Spinal cord (tissue), 10 donors: ENCODE measurements around the gene DDIT3. TPM values are rescaled to one million over a fixed set of nuclear protein-coding genes. Genes with fewer than 3 reads are reported as not detected.

Experiments used
- DNase-seq, 6 donors: peaks; one replicate each; pipeline versions ENCODE4 v3.0.0 to v3.0.0-alpha.2; 2013 to 2015; ENCODE audit warnings: low spot score in 6 of 6, low read depth in 4 of 6
- H3K27ac ChIP-seq: one replicate; pipeline ENCODE4 v1.5.1; 2013; ENCODE audit warnings: low read depth, low read length, control low read depth
- H3K27me3 ChIP-seq: one replicate; pipeline ENCODE4 v1.6.1; 2013; ENCODE audit warnings: low read length; ENCODE audit not compliant: control insufficient read depth, insufficient read depth
- H3K36me3 ChIP-seq: one replicate; pipeline ENCODE4 v1.6.1; 2013; ENCODE audit warnings: low read length; ENCODE audit not compliant: control insufficient read depth, insufficient read depth
- H3K4me1 ChIP-seq: one replicate; pipeline ENCODE4 v1.6.1; 2013; ENCODE audit warnings: low read length; ENCODE audit not compliant: control insufficient read depth, insufficient read depth
- H3K4me3 ChIP-seq: one replicate; pipeline ENCODE4 v1.5.1; 2013; ENCODE audit warnings: low read depth, low read length, control low read depth
- H3K9me3 ChIP-seq: one replicate; pipeline ENCODE4 v1.6.1; 2013; ENCODE audit warnings: low read length; ENCODE audit not compliant: control insufficient read depth, insufficient read depth
- WGBS: methylation state at CpG from one replicate; pipeline ENCODE4 v1.1.5; 2013; ENCODE audit warnings: missing lambda C conversion rate; ENCODE audit not compliant: insufficient coverage; 5-methylcytosine and 5-hydroxymethylcytosine counted together
- polyA plus RNA-seq, 2 donors: library from polyadenylated mRNA; unstranded; fragments of 120-200 nt; gene quantifications; one replicate each; pipeline ENCODE4 v1.2.1, GENCODE V29; 2013; ENCODE audit not compliant: insufficient read length in 2 of 2
- total RNA-seq, 2 donors: library from RNA; depleted of rRNA in 1 of 2; stranded (reverse); fragments of 120-200 nt in 1 of 2; fragments of >200 nt in 1 of 2; gene quantifications; one replicate each; pipeline versions ENCODE4 v1.2.3 to v1.2.4, GENCODE V29; 2013 to 2014
- donor health status: healthy.

The DDIT3 gene
- total and polyA plus RNA-seq, 4 donors = 19.9 to 46.7 (median 27.4) TPM

DNA sequence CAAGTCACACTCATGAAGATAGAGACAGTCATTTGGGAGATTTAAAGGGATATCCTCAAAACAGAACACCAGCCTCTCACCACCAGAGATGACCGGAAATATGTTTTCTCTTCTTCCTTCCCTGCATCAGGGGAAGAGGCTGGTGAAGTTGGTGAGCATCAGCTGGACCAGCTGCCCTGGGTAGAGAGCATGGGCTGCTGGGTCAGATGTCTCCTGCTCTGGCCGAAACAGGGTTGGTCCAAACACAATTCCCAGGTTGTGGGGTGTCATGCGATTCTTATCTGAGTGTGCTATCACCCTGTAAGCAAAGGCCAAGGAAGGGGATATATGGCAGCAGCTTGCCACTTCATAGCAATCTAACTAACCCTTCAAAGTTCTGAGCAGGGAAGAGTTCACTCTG lies 47.9 kb downstream of the DDIT3 start:
- 80% methylated on average over 1 of the region's 3 CpGs for WGBS
- H3K4me3 ChIP-seq = no peak overlapping the region

DNA sequence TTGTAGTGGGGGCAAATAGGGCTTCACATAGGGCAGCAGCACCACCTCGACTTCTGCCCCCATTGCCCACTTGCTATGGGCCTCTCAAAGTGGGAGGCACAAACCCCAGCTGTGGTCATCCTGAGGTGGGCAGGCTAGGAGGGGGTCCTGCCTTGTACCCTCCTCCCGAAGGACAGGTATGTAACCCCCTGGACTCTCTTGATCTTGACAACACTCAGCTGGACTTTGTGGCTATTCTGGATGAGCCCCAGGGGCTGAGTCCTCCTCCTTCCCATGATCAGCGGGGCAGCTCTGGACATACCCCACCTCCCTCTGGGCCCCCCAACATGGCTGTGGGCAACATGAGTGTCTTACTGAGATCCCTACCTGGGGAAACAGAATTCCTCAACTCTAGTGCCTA lies 48.7 kb downstream of the DDIT3 start:
- Histone ChIP-seq H3K36me3 (peaks cover 7% of the 10 kb centered on the region), H3K27ac (no peak overlapping the region), H3K4me1 (peaks cover 21% of the 10 kb centered on the region), H3K9me3 (no peaks in the 10 kb centered on the region), H3K27me3 (peaks cover 43% of the 10 kb centered on the region), H3K4me3 (no peak overlapping the region)
- WGBS = 89% methylated on average over 3 of the region's 3 CpGs
- DNase-seq = no peak

More for the DNA sequence above, 47.9 kb downstream of the DDIT3 start:
- DNase-seq = no peak
- no peak overlapping the region for H3K27ac ChIP-seq
- peaks cover 7% of the 10 kb centered on the region for H3K36me3 ChIP-seq
- H3K9me3 ChIP-seq = no peaks in the 10 kb centered on the region
- H3K27me3 ChIP-seq = peaks cover 50% of the 10 kb centered on the region
- peaks cover 21% of the 10 kb centered on the region for H3K4me1 ChIP-seq

DNA sequence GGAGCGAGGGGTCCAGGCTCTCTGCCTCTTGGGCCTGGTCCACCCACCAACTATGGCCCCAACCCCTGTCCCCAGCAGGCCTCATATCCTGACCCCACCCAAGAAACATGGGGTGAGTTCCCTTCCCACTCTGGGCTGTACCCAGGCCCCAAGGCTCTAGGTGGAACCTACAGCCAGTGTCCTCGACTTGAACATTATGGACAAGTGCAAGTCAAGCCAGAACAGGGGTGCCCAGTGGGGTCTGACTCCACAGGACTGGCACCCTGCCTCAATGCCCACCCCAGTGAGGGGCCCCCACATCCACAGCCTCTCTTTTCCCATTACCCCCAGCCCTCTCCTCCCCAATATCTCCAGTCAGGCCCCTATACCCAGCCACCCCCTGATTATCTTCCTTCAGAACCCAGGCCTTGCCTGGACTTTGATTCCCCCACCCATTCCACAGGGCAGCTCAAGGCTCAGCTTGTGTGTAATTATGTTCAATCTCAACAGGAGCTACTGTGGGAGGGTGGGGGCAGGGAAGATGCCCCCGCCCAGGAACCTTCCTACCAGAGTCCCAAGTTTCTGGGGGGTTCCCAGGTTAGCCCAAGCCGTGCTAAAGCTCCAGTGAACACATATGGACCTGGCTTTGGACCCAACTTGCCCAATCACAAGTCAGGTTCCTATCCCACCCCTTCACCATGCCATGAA lies 49.2 kb downstream of the DDIT3 start:
- no peak overlapping the region for H3K27ac ChIP-seq
- no peak overlapping the region for H3K4me3 ChIP-seq
- H3K4me1 ChIP-seq = peaks cover 15% of the 10 kb centered on the region
- WGBS = 90% methylated on average over 2 of the region's 4 CpGs
- DNase-seq = no peak
- H3K9me3 ChIP-seq = no peaks in the 10 kb centered on the region
- peaks cover 7% of the 10 kb centered on the region for H3K36me3 ChIP-seq
- H3K27me3 ChIP-seq = peaks cover 38% of the 10 kb centered on the region

DNA sequence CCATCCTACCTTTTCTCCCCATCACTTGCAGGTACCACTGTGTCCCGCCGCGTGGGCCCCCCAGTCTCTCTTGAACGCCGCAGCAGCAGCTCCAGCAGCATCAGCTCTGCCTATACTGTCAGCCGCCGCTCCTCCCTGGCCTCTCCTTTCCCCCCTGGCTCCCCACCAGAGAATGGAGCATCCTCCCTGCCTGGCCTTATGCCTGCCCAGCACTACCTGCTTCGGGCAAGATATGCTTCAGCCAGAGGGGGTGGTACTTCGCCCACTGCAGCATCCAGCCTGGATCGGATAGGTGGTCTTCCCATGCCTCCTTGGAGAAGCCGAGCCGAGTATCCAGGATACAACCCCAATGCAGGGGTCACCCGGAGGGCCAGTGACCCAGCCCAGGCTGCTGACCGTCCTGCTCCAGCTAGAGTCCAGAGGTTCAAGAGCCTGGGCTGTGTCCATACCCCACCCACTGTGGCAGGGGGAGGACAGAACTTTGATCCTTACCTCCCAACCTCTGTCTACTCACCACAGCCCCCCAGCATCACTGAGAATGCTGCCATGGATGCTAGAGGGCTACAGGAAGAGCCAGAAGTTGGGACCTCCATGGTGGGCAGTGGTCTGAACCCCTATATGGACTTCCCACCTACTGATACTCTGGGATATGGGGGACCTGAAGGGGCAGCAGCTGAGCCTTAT lies 49.9 kb downstream of the DDIT3 start:
- H3K4me1 ChIP-seq = peaks cover 8% of the 10 kb centered on the region
- H3K27me3 ChIP-seq = peaks cover 31% of the 10 kb centered on the region
- H3K27ac ChIP-seq = no peak overlapping the region
- WGBS = 93% methylated on average over 12 of the region's 14 CpGs
- no peak overlapping the region for H3K4me3 ChIP-seq
- DNase-seq = no peak
- H3K36me3 ChIP-seq = peaks cover 7% of the 10 kb centered on the region
- H3K9me3 ChIP-seq = no peaks in the 10 kb centered on the region

DNA sequence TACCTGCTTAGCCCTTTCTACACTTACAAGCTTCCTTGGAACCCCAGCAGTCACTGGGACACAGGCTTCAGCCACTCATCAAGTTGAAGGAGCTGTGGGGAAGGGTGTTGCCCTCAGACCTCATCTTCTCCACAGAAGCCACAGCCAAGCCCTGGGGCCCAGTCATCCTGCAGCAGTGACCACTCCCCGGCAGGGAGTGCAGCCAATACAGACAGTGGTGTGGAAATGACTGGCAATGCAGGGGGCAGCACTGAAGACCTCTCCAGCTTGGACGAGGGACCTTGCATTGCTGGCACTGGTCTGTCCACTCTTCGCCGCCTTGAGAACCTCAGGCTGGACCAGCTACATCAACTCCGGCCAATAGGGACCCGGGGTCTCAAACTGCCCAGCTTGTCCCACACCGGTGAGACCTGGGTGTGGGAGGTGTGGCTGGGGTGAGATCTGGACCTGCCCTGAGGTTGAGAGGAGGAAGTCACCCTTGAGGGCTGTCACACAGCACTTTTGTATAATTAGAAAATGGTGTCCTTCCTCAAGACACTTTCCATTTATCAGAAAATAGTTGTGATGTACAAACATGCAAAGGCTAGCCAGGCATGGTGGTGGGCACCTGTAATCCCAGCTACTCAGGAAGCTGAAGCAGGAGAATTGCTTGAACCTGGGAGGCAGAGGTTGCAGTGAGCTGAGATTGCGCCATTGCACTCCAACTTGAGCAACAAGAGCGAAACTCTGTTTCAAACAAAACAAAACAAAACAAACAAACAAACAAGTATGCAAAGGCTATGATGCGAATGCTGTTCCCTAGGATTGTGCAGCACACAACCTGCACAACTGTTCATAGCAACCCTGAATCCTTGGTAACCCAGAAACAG lies 50.8 kb downstream of the DDIT3 start:
- H3K36me3 ChIP-seq = peaks cover 7% of the 10 kb centered on the region
- H3K4me3 ChIP-seq = no peak overlapping the region
- H3K4me1 ChIP-seq = no peaks in the 10 kb centered on the region
- no peaks in the 10 kb centered on the region for H3K9me3 ChIP-seq
- H3K27me3 ChIP-seq = peaks cover 22% of the 10 kb centered on the region
- H3K27ac ChIP-seq = no peak overlapping the region
- no peak for DNase-seq
- 85% methylated on average over 6 of the region's 10 CpGs for WGBS

DNA sequence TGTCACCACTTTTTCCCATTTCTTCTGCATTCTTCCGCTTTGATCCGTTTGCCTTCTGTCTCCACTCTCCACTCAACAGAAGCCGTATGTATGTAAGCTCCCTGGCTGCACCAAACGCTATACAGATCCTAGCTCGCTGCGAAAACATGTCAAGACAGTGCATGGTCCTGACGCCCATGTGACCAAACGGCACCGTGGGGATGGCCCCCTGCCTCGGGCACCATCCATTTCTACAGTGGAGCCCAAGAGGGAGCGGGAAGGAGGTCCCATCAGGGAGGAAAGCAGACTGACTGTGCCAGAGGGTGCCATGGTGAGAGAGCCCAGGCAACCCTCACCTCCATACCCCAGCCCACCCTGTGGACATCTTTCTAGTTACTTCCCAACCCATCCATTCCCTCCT lies 52.4 kb downstream of the DDIT3 start:
- WGBS = 91% methylated on average over 10 of the region's 11 CpGs
- Histone ChIP-seq H3K36me3 (peaks cover 14% of the 10 kb centered on the region), H3K4me3 (no peak overlapping the region), H3K27ac (no peak overlapping the region), H3K9me3 (no peaks in the 10 kb centered on the region), H3K4me1 (no peaks in the 10 kb centered on the region), H3K27me3 (peaks cover 11% of the 10 kb centered on the region)
- no peak for DNase-seq

DNA sequence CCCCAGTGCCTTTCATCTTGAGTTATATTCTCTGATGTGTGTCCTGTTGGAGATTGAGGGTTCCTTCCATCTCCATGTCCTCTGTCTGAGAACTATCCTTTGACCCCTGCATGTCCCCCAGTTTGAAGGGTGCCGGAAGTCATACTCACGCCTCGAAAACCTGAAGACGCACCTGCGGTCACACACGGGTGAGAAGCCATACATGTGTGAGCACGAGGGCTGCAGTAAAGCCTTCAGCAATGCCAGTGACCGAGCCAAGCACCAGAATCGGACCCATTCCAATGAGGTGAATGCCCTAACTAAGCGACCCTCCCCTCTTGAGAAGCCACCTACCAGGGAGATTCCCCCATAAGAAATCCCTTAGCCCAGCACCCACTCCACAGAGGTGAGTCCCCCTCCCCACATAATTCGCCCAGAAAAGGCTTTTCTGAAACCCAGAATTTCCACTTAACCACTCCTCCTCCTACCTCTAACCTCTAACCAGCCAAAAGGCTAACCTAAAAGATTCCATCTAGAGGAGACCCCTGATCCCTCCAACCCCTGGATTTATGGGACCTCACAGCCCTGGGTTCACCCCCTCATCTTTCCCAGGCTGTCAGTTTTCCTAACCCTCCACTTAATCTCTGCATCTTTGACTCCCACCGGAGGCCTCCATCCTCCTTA lies 53.0 kb downstream of the DDIT3 start:
- no peaks in the 10 kb centered on the region for H3K9me3 ChIP-seq
- WGBS = 92% methylated on average over 12 of the region's 12 CpGs
- peaks cover 10% of the 10 kb centered on the region for H3K27me3 ChIP-seq
- peaks cover 14% of the 10 kb centered on the region for H3K36me3 ChIP-seq
- no peak overlapping the region for H3K27ac ChIP-seq
- no peak overlapping the region for H3K4me3 ChIP-seq
- H3K4me1 ChIP-seq = peaks cover 6% of the 10 kb centered on the region
- no peak for DNase-seq
